ENCODE results near the gene CCSER1.

DNA sequence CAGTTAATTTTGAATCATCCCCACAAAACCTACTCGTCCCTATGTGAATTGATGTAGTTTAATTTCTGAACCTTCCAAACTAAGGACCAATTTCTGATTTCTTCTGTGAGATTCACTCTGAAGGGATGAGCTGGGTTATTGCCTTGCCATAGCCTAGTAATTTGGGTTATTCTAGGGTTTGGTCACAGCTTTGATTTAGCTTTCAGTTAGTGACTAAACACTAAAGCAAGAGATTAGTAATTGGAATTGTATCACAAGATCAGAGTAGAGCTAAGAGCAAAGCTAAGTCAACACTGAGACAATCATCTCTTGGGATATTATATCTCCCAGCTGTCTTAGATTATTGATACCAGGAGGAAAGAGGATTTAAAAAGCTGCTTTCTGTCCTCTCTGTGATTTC lies 588.0 kb downstream of the CCSER1 start:
- TF ChIP-seq EZH2phosphoT487 (IDR thresholded peaks at IDR 0.05; ENCODE audit: insufficient read depth, low read depth) (no peak), EZH2 (IDR thresholded peaks at IDR 0.05; ENCODE audit: insufficient read depth, poor library complexity, severe bottlenecking) (no peak)

Measured in GM23248 (cell line).